ENCODE measurements around the gene PDP2.

GRCh38 chr16:66873685-66874055, 6.6 kb upstream of the PDP2 start:
- TF ChIP-seq, protein P1, sequence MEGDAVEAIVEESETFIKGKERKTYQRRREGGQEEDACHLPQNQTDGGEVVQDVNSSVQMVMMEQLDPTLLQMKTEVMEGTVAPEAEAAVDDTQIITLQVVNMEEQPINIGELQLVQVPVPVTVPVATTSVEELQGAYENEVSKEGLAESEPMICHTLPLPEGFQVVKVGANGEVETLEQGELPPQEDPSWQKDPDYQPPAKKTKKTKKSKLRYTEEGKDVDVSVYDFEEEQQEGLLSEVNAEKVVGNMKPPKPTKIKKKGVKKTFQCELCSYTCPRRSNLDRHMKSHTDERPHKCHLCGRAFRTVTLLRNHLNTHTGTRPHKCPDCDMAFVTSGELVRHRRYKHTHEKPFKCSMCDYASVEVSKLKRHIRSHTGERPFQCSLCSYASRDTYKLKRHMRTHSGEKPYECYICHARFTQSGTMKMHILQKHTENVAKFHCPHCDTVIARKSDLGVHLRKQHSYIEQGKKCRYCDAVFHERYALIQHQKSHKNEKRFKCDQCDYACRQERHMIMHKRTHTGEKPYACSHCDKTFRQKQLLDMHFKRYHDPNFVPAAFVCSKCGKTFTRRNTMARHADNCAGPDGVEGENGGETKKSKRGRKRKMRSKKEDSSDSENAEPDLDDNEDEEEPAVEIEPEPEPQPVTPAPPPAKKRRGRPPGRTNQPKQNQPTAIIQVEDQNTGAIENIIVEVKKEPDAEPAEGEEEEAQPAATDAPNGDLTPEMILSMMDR (conservative IDR thresholded peaks at IDR 0.05 in 1 of 2, IDR thresholded peaks at IDR 0.05 in 1 of 2; ENCODE audit: extremely low read depth in 1 of 2, insufficient read depth in 1 of 2, low read depth in 1 of 2, low read length in 2 of 2): no peak
- no peak for TF ChIP-seq EZH2 (IDR thresholded peaks at IDR 0.05; ENCODE audit: borderline replicate concordance, low read length)
